Measurements from ENCODE around the gene PRTN3.

Gene PRTN3

DNA sequence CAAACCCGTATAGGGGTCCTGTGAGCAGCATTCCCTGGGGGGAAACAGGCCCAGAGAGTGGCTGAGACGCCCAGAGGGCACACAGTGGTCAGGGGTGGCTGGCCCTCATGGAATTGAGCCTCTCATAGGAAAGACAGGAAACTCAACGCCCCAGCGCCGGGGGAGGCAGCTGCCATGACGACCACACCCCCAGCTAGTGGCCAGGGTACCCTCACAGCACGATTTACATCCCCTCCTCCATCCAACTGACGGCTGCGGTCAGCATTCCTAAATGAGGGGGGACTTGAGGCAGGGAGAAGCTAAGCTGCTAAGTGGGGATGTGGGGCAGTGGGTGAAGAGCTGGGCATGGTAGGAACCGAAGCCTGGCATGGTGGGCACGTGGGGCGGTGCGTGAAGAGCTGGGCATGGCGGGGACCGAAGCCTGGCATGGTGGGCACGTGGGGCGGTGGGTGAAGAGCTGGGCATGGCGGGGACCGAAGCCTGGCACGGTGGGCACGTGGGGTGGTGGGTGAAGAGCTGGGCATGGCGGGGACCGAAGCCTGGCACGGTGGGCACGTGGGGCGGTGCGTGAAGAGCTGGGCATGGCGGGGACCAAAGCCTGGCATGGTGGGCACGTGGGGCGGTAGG, 42.2 kb downstream of the PRTN3 start:
- TF ChIP-seq REST (IDR thresholded peaks at IDR 0.05; ENCODE audit: insufficient read depth in 1 of 2, low read depth in 2 of 2, low read length in 2 of 2) (no peak), SIN3A (IDR thresholded peaks at IDR 0.05; ENCODE audit: borderline replicate concordance, insufficient read depth, low read length) (no peak)

- TF ChIP-seq SIN3A (IDR thresholded peaks at IDR 0.05; ENCODE audit: borderline replicate concordance, insufficient read depth, low read length) = no peak
Observed at GRCh38 chr19:883661-884211, 42.9 kb downstream of the PRTN3 start.

GRCh38 chr19:884420-885211, 43.8 kb downstream of the PRTN3 start:
- no peak for TF ChIP-seq POLR2AphosphoS5 (IDR thresholded peaks at IDR 0.05; ENCODE audit: low read depth, low read length)
- no peak for TF ChIP-seq FOXP2 (optimal IDR thresholded peaks at IDR 0.05; ENCODE audit: borderline replicate concordance, extremely low read depth, extremely low read length, insufficient read depth)
- no peak for TF ChIP-seq SIN3A (IDR thresholded peaks at IDR 0.05; ENCODE audit: borderline replicate concordance, insufficient read depth, low read length)
- no peak for TF ChIP-seq TAF1 (IDR thresholded peaks at IDR 0.05; ENCODE audit: borderline replicate concordance, insufficient read depth, low read length)
- no peak for TF ChIP-seq REST (IDR thresholded peaks at IDR 0.05; ENCODE audit: insufficient read depth in 1 of 2, low read depth in 2 of 2, low read length in 2 of 2)

DNA sequence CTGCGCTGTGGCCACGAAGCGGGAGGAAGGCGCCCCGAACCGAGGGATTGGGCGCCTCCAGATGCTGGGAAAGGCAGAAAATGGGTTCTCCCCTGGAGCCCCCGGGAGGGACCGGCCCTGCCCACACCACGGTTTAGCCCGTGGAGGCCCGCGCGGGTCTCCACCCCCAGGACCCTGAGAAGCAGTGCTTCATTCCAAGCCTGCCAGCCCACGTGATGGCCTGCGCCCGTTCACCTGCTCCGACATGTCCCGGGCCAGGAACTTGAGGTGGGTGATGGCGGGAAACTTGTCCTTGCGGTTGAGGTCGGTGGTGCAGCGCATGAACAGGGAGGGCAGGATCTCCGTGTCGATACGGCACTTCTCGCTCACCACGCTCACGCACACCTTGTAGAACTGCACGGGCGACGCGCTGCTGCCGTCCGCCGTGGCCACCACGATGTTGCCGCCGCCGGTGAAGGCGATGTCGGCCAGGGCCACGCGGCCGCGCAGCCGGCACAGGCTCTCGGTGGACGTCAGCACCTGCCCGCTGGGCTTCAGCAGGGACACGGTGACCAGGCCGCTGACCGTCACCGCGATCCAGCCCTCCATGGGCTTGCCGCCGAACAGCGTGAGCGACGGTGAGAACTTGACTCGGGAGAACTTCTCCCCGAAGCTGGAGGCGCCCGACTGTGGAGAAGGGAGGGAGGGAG, 44.9 kb downstream of the PRTN3 start:
- TF ChIP-seq POLR2AphosphoS5 (IDR thresholded peaks at IDR 0.05; ENCODE audit: low read depth, low read length) (no peak), REST (IDR thresholded peaks at IDR 0.05; ENCODE audit: insufficient read depth in 1 of 2, low read depth in 2 of 2, low read length in 2 of 2) (no peak), TAF1 (IDR thresholded peaks at IDR 0.05; ENCODE audit: borderline replicate concordance, insufficient read depth, low read length) (no peak), SIN3A (IDR thresholded peaks at IDR 0.05; ENCODE audit: borderline replicate concordance, insufficient read depth, low read length) (no peak), FOXP2 (optimal IDR thresholded peaks at IDR 0.05; ENCODE audit: borderline replicate concordance, extremely low read depth, extremely low read length, insufficient read depth) (no peak)

DNA sequence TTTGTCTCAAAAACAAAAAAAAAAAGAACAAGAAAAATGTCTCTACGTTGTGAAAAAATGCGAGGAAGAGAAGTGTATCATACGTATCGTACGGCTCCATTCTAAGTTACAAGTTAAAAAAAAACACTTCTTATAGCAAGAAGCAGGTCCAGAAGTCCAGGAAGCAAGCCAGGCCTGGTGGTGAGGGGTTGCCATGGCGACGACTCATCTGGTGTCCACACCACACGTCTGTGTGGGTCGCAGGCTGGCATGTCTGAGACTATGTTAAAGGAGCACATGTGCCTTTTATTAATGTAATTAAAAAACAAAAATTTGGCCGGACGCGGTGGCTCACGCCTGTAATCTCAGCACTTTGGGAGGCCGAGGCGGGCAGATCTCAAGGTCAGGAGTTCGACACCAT, 46.3 kb downstream of the PRTN3 start:
- no peak for TF ChIP-seq TAF1 (IDR thresholded peaks at IDR 0.05; ENCODE audit: borderline replicate concordance, insufficient read depth, low read length)

DNA sequence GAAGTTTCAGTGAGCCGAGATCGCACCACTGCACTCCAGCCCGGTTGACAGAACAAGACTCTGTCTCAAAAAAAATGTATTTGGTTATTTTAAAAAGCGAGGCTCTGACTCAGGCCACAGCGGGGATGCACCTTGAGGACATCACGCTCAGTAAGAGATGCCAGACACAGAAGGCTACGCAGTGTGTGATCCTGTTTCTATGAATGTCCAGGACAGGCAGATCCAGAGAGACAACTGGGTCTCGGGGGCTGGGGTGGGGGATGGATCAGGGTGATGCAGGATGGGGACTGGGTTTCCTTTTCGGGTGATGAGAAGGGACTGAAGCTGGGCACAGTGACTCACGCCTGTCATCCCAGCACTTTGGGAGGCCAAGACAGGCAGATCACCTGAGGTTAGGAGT, 46.8 kb downstream of the PRTN3 start:
- TF ChIP-seq REST (IDR thresholded peaks at IDR 0.05; ENCODE audit: insufficient read depth in 1 of 2, low read depth in 2 of 2, low read length in 2 of 2) (no peak), TAF1 (IDR thresholded peaks at IDR 0.05; ENCODE audit: borderline replicate concordance, insufficient read depth, low read length) (no peak), POLR2AphosphoS5 (IDR thresholded peaks at IDR 0.05; ENCODE audit: low read depth, low read length) (no peak), FOXP2 (optimal IDR thresholded peaks at IDR 0.05; ENCODE audit: borderline replicate concordance, extremely low read depth, extremely low read length, insufficient read depth) (no peak), SIN3A (IDR thresholded peaks at IDR 0.05; ENCODE audit: borderline replicate concordance, insufficient read depth, low read length) (no peak)
